ENCODE measurements around the gene PDGFC.

PDGFC gene

GRCh38 chr4:156949373-156949814 is 22.2 kb downstream of the PDGFC start:
- no peak overlapping the region for H3K4me3 ChIP-seq (replicated peaks; ENCODE audit: low read depth, low read length)
- TF ChIP-seq, protein P1, sequence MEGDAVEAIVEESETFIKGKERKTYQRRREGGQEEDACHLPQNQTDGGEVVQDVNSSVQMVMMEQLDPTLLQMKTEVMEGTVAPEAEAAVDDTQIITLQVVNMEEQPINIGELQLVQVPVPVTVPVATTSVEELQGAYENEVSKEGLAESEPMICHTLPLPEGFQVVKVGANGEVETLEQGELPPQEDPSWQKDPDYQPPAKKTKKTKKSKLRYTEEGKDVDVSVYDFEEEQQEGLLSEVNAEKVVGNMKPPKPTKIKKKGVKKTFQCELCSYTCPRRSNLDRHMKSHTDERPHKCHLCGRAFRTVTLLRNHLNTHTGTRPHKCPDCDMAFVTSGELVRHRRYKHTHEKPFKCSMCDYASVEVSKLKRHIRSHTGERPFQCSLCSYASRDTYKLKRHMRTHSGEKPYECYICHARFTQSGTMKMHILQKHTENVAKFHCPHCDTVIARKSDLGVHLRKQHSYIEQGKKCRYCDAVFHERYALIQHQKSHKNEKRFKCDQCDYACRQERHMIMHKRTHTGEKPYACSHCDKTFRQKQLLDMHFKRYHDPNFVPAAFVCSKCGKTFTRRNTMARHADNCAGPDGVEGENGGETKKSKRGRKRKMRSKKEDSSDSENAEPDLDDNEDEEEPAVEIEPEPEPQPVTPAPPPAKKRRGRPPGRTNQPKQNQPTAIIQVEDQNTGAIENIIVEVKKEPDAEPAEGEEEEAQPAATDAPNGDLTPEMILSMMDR (IDR thresholded peaks at IDR 0.05; ENCODE audit: low read depth, low read length, missing control alignments) = no peak
- DNase-seq (ENCODE audit: extremely low read depth, low read depth) = no peak

- TF ChIP-seq, protein P1 (IDR thresholded peaks at IDR 0.05; ENCODE audit: low read depth, low read length, missing control alignments) = no peak
- DNase-seq (ENCODE audit: extremely low read depth, low read depth) = no peak
- no peak overlapping the region for H3K4me3 ChIP-seq (replicated peaks; ENCODE audit: low read depth, low read length)
These were observed 22.9 kb downstream of the PDGFC start for GRCh38 chr4:156948738-156949137.

DNA sequence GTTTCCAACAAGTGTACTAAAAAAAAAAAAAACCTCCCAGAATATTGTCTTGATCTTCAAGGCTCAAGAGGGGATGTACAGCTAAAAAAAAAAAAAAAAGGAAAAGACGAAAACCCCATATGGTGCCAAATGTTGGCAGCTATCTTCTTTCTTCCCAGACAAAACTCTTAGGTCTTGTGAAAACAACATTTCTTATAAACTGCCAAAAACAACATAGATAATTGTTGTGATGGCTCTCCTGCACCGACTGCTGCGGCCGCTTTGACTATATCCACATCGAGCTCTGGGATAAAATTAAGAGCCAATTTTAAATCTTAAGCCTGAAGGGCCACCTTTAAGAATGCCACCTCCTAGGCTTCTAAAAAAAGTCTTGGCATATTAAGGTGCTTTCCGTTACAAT is 23.5 kb downstream of the PDGFC start:
- DNase-seq (ENCODE audit: extremely low read depth, low read depth) = no peak
- H3K4me3 ChIP-seq (replicated peaks; ENCODE audit: low read depth, low read length) = no peak overlapping the region
- TF ChIP-seq, protein P1 (IDR thresholded peaks at IDR 0.05; ENCODE audit: low read depth, low read length, missing control alignments) = no peak

DNA sequence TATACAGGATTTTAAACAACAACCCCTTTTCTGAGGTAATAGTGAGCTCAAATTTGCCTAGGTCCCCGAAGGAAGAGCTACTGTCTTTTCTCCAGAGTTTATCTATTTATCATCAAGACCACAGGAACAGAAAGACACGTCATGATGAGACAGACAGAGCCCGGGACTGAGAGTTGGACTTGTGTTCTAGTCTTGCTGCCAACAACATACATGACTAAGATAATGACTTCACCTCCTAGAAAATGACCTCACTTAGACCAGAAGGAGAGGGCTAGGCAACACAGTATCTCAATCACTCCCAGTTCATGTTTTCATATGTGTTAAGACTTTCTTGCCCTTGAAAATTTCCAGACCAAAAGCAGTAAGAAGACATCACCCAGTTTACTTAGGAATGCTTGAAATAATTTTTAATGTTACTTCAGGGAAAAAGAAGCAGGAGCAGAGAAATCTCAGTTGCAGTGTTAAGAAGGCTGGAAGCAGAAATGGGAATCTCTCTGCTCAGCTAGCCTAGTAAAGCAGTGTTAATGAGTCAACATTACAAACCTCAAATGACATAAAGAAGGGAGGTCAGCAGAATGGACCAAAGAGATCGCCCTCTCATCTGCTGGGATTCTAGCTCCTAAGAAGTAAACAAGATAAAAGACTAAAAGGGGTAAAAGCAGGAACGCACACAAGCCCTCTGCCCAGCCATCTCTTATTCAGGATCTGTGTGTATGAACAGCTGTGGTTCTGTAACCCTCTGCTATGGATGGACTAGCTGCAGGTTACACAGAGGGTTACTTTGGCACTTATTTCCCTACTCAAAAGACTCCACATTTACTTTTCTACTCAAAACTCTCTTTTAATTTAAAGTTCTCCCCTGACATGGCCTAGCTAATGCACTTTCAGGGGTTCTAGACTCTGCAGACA is 24.8 kb downstream of the PDGFC start:
- peak; percentile 92 for DNase-seq (ENCODE audit: extremely low read depth, low read depth)
- TF ChIP-seq, protein P1 (IDR thresholded peaks at IDR 0.05; ENCODE audit: low read depth, low read length, missing control alignments) = no peak
- H3K4me3 ChIP-seq (replicated peaks; ENCODE audit: low read depth, low read length) = no peak overlapping the region

- no peak for DNase-seq (ENCODE audit: extremely low read depth, low read depth)
- TF ChIP-seq, protein P1 (IDR thresholded peaks at IDR 0.05; ENCODE audit: low read depth, low read length, missing control alignments) = no peak
- no peak overlapping the region for H3K4me3 ChIP-seq (replicated peaks; ENCODE audit: low read depth, low read length)
These were observed 26.1 kb downstream of the PDGFC start for GRCh38 chr4:156945532-156945931.

- TF ChIP-seq, protein P1 (IDR thresholded peaks at IDR 0.05; ENCODE audit: low read depth, low read length, missing control alignments) = no peak
- no peak for DNase-seq (ENCODE audit: extremely low read depth, low read depth)
- no peak overlapping the region for H3K4me3 ChIP-seq (replicated peaks; ENCODE audit: low read depth, low read length)
These were observed 28.6 kb downstream of the PDGFC start for GRCh38 chr4:156942991-156943390.

Data from HFF-Myc (cell line).